Measurements from ENCODE around the gene PALM2AKAP2. TPM values are rescaled to one million over a fixed set of nuclear protein-coding genes. Genes with fewer than 3 reads are reported as not detected.

Gene PALM2AKAP2
- total RNA-seq, 4 donors from 2014 or later: 0.34 to 3.3 (median 0.81) TPM

GRCh38 chr9:109765278-109765677 is 14.7 kb upstream of the PALM2AKAP2 start:
- 81 to 95% methylated on average over 2 of the region's 2 CpGs for WGBS, 2 donors
- no peaks in the 10 kb centered on the region for H3K36me3 ChIP-seq
- intact Hi-C loops (cut with DNase I): no loop called here

GRCh38 chr9:109765830-109766229 is 14.2 kb upstream of the PALM2AKAP2 start:
- H3K27me3 ChIP-seq: peaks cover 0 to 19% (median 0%) of the 10 kb centered on the region in 4 donors
- no peak for TF ChIP-seq CTCF (IDR thresholded peaks at IDR 0.05)
- 20 to 67% methylated on average over 1 to 2 of the region's 3 CpGs for WGBS, 2 donors
- H3K9me3 ChIP-seq: no peaks in the 10 kb centered on the region
- no peak overlapping the region for H3K4me3 ChIP-seq
- no peak overlapping the region for H3K27ac ChIP-seq
- H3K36me3 ChIP-seq: no peaks in the 10 kb centered on the region
- DNase-seq: no peak
- H3K4me1 ChIP-seq: no peaks in the 10 kb centered on the region
- intact Hi-C loops (cut with DNase I): no loop called here

More at GRCh38 chr9:109765278-109765677, 14.7 kb upstream of the PALM2AKAP2 start:
- TF ChIP-seq POLR2A (IDR thresholded peaks at IDR 0.05): no peak
- no peak for TF ChIP-seq CTCF (IDR thresholded peaks at IDR 0.05)
- DNase-seq: no peak
- H3K27ac ChIP-seq: no peak overlapping the region
- H3K4me3 ChIP-seq: no peak overlapping the region
- peaks cover 0 to 16% (median 0%) of the 10 kb centered on the region in 4 donors for H3K27me3 ChIP-seq
- H3K4me1 ChIP-seq: no peaks in the 10 kb centered on the region
- no peaks in the 10 kb centered on the region for H3K9me3 ChIP-seq

- no peaks in the 10 kb centered on the region for H3K4me1 ChIP-seq
- intact Hi-C loops (cut with DNase I): no loop called here
- peaks cover 0 to 23% (median 0%) of the 10 kb centered on the region in 4 donors for H3K27me3 ChIP-seq
- no peaks in the 10 kb centered on the region for H3K9me3 ChIP-seq
- no peak overlapping the region for H3K4me3 ChIP-seq
- no peak for TF ChIP-seq POLR2A (IDR thresholded peaks at IDR 0.05)
- TF ChIP-seq CTCF (IDR thresholded peaks at IDR 0.05): no peak
- 21 to 34% methylated on average over 2 of the region's 2 CpGs for WGBS, 2 donors
- H3K36me3 ChIP-seq: no peaks in the 10 kb centered on the region
- DNase-seq: no peak
- H3K27ac ChIP-seq: no peak overlapping the region
Observed at GRCh38 chr9:109766351-109766750, 13.6 kb upstream of the PALM2AKAP2 start.

DNA sequence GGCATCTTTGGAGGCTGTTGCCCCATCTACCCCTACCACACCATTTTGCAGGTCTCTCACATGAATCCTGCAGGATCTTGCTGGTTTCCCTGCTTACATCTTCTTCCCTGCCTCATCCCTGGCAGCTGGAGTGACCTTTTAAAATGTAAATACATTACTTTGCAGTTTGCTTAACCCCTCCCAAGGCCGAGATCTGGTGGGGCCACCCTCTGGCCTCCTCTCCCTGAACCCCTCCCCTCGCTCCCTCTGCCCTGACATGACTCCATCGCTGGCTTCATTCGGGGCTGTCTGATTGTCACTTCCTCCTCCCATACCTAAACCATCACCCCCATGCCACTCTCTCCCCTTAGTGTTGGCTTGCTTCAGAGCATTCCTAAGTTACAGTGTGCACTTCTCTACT is 12.6 kb upstream of the PALM2AKAP2 start:
- peaks cover 0 to 31% (median 0%) of the 10 kb centered on the region in 4 donors for H3K27me3 ChIP-seq
- H3K36me3 ChIP-seq: no peaks in the 10 kb centered on the region
- TF ChIP-seq POLR2A (IDR thresholded peaks at IDR 0.05) (no peak), CTCF (IDR thresholded peaks at IDR 0.05) (no peak)
- no peak for DNase-seq
- H3K9me3 ChIP-seq: no peaks in the 10 kb centered on the region
- 32 to 41% methylated on average over 4 of the region's 4 CpGs for WGBS, 2 donors
- no peak overlapping the region for H3K27ac ChIP-seq
- H3K4me1 ChIP-seq: peaks cover 0 to 4% (median 0%) of the 10 kb centered on the region in 3 donors
- H3K4me3 ChIP-seq: no peak overlapping the region
- intact Hi-C loops (cut with DNase I): no loop called here

DNA sequence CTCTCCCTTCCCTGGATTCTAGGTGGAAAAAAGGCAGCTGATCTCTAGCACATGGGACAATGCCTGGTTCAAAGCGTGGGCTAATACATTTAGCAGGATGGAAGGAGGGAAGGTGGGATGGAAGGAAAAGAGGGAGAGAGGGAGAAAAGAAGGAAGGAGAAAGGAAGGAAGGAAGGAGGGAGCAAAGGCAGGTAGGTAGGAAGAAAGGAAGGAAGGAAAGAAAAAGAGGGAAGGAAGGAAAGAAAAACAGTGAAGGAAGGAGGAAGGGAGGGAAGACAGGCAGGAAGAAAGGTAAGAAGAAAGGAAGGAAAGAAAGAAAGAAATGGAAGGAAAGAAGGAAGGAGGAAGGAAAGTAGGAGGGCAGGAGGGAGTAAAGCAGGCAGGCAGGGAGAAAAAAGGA is 12.2 kb upstream of the PALM2AKAP2 start:
- H3K9me3 ChIP-seq: no peaks in the 10 kb centered on the region
- intact Hi-C loops (cut with DNase I): no loop called here
- WGBS, 2 donors: 86% methylated on average over 1 of the region's 1 CpG; no CpG with 5 or more reads in 1 of the 2 donors
- H3K27me3 ChIP-seq: peaks cover 0 to 31% (median 0%) of the 10 kb centered on the region in 4 donors
- no peak overlapping the region for H3K4me3 ChIP-seq
- peaks cover 0 to 4% (median 0%) of the 10 kb centered on the region in 3 donors for H3K4me1 ChIP-seq
- no peak for DNase-seq
- H3K36me3 ChIP-seq: no peaks in the 10 kb centered on the region
- TF ChIP-seq CTCF (IDR thresholded peaks at IDR 0.05): no peak
- TF ChIP-seq POLR2A (IDR thresholded peaks at IDR 0.05): no peak
- H3K27ac ChIP-seq: no peak overlapping the region
